A673 (cell line): Measurements from ENCODE around the gene FKBP5. TPM values are rescaled to one million over a fixed set of nuclear protein-coding genes. Genes with fewer than 3 reads are reported as not detected.

Experiments used
- BruUV-seq: library from RNA; stranded (reverse); fragments of 400-500 nt; replicated peaks from 2 replicates; lab custom pipeline; 2021; lab: Mats Ljungman, UMichigan
- CTCF ChIA-PET: fragments of 300-600 bp; sonication (Branson Sonifier 250); formaldehyde crosslinking; loops from one replicate; lab custom pipeline; 2022; ENCODE audit warnings: antibody characterized with exemption; lab: Charles Lee
- POLR2A ChIA-PET: fragments of 300-600 bp; sonication (Branson Sonifier 250); formaldehyde crosslinking; loops from one replicate; lab custom pipeline; 2022; ENCODE audit warnings: antibody characterized with exemption; ENCODE audit not compliant: low non-redundant PET; lab: Charles Lee
- DNase-seq: peaks from one replicate; pipeline ENCODE4 v3.0.0-alpha.2; 2015; ENCODE audit warnings: low spot score
- H3K27ac ChIP-seq: fragments of 200-600 bp; sonication (generic); 2 replicates; pipeline ENCODE4 v1.5.1; 2016; ENCODE audit warnings: mixed run types, low read depth, mild to moderate bottlenecking, mixed read lengths, antibody characterized with exemption, low read length; ENCODE audit not compliant: poor library complexity, severe bottlenecking
- H3K27me3 ChIP-seq: fragments of 200-600 bp; sonication (generic); replicated peaks from 2 replicates; pipeline ENCODE4 v1.6.1; 2017; ENCODE audit warnings: mixed run types, low read depth, mild to moderate bottlenecking, mixed read lengths, antibody characterized with exemption, low read length; ENCODE audit not compliant: insufficient read depth, poor library complexity
- H3K36me3 ChIP-seq: fragments of 200-600 bp; sonication (generic); 2 replicates; pipeline ENCODE4 v1.6.1; 2016; ENCODE audit warnings: mixed run types, mild to moderate bottlenecking, mixed read lengths, antibody characterized with exemption, low read length; ENCODE audit not compliant: insufficient read depth, poor library complexity, severe bottlenecking
- H3K4me1 ChIP-seq: fragments of 200-600 bp; sonication (generic); 2 replicates; pipeline ENCODE4 v1.6.1; 2017; ENCODE audit warnings: mixed run types, mild to moderate bottlenecking, mixed read lengths, antibody characterized with exemption, low read length; ENCODE audit not compliant: insufficient read depth, poor library complexity, severe bottlenecking
- H3K4me3 ChIP-seq: fragments of 200-600 bp; sonication (generic); 2 replicates; pipeline ENCODE4 v1.5.1; 2016; ENCODE audit warnings: low read depth, mixed run types, mild to moderate bottlenecking, mixed read lengths, low read length; ENCODE audit not compliant: poor library complexity, severe bottlenecking
- H3K9me3 ChIP-seq: fragments of 200-600 bp; sonication (generic); 2 replicates; pipeline ENCODE4 v1.6.1; 2016; ENCODE audit warnings: mixed run types, low read depth, mild to moderate bottlenecking, mixed read lengths, antibody characterized with exemption, low read length; ENCODE audit not compliant: poor library complexity, severe bottlenecking
- CTCF ChIP-seq: fragments of 300-800, 200-600 bp; sonication (generic); conservative IDR thresholded peaks from 2 replicates; pipeline ENCODE4 v1.5.1; 2017; ENCODE audit warnings: low read depth, mild to moderate bottlenecking, antibody characterized with exemption, low read length, moderate library complexity, mixed read lengths
- EZH2 ChIP-seq: fragments of 200-600 bp; sonication (generic); IDR thresholded peaks from 2 replicates; pipeline ENCODE4 v1.6.1; 2017; ENCODE audit warnings: borderline replicate concordance, low read depth, mild to moderate bottlenecking, mixed read lengths, antibody characterized with exemption, low read length; ENCODE audit not compliant: poor library complexity, severe bottlenecking
- intact Hi-C: fragments of 100-400 bp; cut with micrococcal nuclease; formaldehyde crosslinking; loops from one replicate; pipeline ENCODE4 v1.10.0; 2022; ENCODE audit not compliant: unreplicated experiment
- total RNA-seq: library from RNA; stranded (reverse); gene quantifications from 2 replicates; pipeline ENCODE4 v1.2.3, GENCODE V29; 2021

Gene FKBP5
- total RNA-seq, 1 experiment from 2014 or later: 20.4 TPM

GRCh38 chr6:35722121-35722761 lies 33.5 kb upstream of the FKBP5 start:
- H3K4me3 ChIP-seq: no peak overlapping the region
- no TSS peak for BruUV-seq
- CTCF ChIA-PET: interaction anchor here (0.6 kb wide), 1 partner anchor 200 kb away, joined by 6 read pairs; no protein-coding TSS in a partner anchor
- no peak for TF ChIP-seq CTCF
- TF ChIP-seq EZH2: no peak
- peaks cover 40% of the 10 kb centered on the region for H3K4me1 ChIP-seq
- H3K27ac ChIP-seq: no peak overlapping the region
- DNase-seq: no peak
- intact Hi-C loops: no loop called here
- H3K27me3 ChIP-seq: no peaks in the 10 kb centered on the region
- POLR2A ChIA-PET: no interaction called here
- H3K36me3 ChIP-seq: no peaks in the 10 kb centered on the region
- H3K9me3 ChIP-seq: no peaks in the 10 kb centered on the region

GRCh38 chr6:35719830-35720733 lies 31.4 kb upstream of the FKBP5 start:
- TF ChIP-seq CTCF (no peak), EZH2 (no peak)
- Histone ChIP-seq H3K4me3 (no peak overlapping the region), H3K36me3 (no peaks in the 10 kb centered on the region), H3K4me1 (peaks cover 21% of the 10 kb centered on the region), H3K27me3 (no peaks in the 10 kb centered on the region), H3K9me3 (no peaks in the 10 kb centered on the region), H3K27ac (peak overlapping the region; percentile 58)
- DNase-seq: peak; percentile 32
- intact Hi-C loops: no loop called here
- ChIA-PET POLR2A (no interaction called here), CTCF (interaction anchor here (0.5 kb wide), 1 partner anchor 195 kb away, joined by 7 read pairs; no protein-coding TSS in a partner anchor)
- no TSS peak for BruUV-seq

- Histone ChIP-seq H3K27ac (no peak overlapping the region), H3K9me3 (no peaks in the 10 kb centered on the region), H3K4me3 (no peak overlapping the region), H3K27me3 (no peaks in the 10 kb centered on the region), H3K36me3 (no peaks in the 10 kb centered on the region), H3K4me1 (peaks cover 21% of the 10 kb centered on the region)
- BruUV-seq: no TSS peak
- CTCF ChIA-PET: no interaction called here
- no peak for TF ChIP-seq EZH2
- no peak for TF ChIP-seq CTCF
- intact Hi-C loops: no loop called here
- POLR2A ChIA-PET: no interaction called here
- no peak for DNase-seq
These were observed 30.7 kb upstream of the FKBP5 start for GRCh38 chr6:35719404-35719829.
